Measurements from ENCODE around the gene TMC2. TPM values are rescaled to one million over a fixed set of nuclear protein-coding genes. Genes with fewer than 3 reads are reported as not detected.

The TMC2 gene
- polyA plus RNA-seq, 1 of the 3 experiments (the other 2 are of a cell fraction): not detected

DNA sequence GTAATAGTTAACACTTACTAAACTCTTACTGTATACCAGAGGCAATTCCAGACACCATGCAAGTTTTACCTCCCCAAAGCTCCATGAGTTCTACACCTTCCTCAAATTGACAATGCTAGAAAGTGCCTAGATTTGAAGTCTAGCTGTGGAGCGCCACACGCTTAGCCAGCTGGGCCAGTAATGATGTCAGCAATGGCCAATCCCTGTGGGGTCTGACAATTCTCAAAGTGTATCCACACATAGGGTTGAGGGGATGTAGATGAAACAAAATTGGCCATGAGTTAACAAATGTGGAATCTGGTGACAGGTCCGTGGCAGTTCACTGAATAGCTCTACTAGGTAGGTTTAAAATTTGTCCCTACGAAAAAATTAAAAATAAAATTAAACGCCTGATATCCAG, 28.9 kb upstream of the TMC2 start:
- peak; percentile 33 for DNase-seq
- TF ChIP-seq TEAD4 (IDR thresholded peaks at IDR 0.05; ENCODE audit: borderline replicate concordance, insufficient read depth) (no peak), EZH2phosphoT487 (IDR thresholded peaks at IDR 0.05; ENCODE audit: borderline replicate concordance, low read depth) (no peak), YY1 (IDR thresholded peaks at IDR 0.05; ENCODE audit: low read depth) (no peak)
- TF ChIP-seq, protein P1, sequence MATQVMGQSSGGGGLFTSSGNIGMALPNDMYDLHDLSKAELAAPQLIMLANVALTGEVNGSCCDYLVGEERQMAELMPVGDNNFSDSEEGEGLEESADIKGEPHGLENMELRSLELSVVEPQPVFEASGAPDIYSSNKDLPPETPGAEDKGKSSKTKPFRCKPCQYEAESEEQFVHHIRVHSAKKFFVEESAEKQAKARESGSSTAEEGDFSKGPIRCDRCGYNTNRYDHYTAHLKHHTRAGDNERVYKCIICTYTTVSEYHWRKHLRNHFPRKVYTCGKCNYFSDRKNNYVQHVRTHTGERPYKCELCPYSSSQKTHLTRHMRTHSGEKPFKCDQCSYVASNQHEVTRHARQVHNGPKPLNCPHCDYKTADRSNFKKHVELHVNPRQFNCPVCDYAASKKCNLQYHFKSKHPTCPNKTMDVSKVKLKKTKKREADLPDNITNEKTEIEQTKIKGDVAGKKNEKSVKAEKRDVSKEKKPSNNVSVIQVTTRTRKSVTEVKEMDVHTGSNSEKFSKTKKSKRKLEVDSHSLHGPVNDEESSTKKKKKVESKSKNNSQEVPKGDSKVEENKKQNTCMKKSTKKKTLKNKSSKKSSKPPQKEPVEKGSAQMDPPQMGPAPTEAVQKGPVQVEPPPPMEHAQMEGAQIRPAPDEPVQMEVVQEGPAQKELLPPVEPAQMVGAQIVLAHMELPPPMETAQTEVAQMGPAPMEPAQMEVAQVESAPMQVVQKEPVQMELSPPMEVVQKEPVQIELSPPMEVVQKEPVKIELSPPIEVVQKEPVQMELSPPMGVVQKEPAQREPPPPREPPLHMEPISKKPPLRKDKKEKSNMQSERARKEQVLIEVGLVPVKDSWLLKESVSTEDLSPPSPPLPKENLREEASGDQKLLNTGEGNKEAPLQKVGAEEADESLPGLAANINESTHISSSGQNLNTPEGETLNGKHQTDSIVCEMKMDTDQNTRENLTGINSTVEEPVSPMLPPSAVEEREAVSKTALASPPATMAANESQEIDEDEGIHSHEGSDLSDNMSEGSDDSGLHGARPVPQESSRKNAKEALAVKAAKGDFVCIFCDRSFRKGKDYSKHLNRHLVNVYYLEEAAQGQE (IDR thresholded peaks at IDR 0.05; ENCODE audit: low read depth, low read length): no peak
- H3K27me3 ChIP-seq (ENCODE audit: insufficient read depth): no peaks in the 10 kb centered on the region
- no peaks in the 10 kb centered on the region for H3K9me3 ChIP-seq
- H3K9ac ChIP-seq: no peak overlapping the region
- H2AFZ ChIP-seq (ENCODE audit: low read depth): no peak overlapping the region
- H3F3A ChIP-seq (replicated peaks; ENCODE audit: insufficient read depth): no peaks in the 10 kb centered on the region
- no peaks in the 10 kb centered on the region for H3K9me2 ChIP-seq
- H3K79me2 ChIP-seq (ENCODE audit: insufficient read depth): peaks cover 48% of the 10 kb centered on the region
- ChIA-PET POLR2A (no interaction called here), CTCF (interaction anchor here (0.6 to 3.7 kb wide), 6 partner anchors 15 to 182 kb away, joined by 3 to 55 read pairs (median 4); partner anchors contain the start of gene NOP56)
- no peaks in the 10 kb centered on the region for H3K36me3 ChIP-seq (replicated peaks in 1 of 2; ENCODE audit: control insufficient read depth in 1 of 2, insufficient read depth in 2 of 2, low read length in 1 of 2)
- peaks cover 2 to 12% of the 10 kb centered on the region in 2 experiments; a peak in 2 of 4 replicates for H3K4me1 ChIP-seq (ENCODE audit: control insufficient read depth in 1 of 2, insufficient read depth in 2 of 2, low read depth in 1 of 2, low read length in 1 of 2)
- 67% methylated on average over 5 of the region's 5 CpGs for WGBS (ENCODE audit: low lambda C conversion rate)
- H3K4me3 ChIP-seq (ENCODE audit: low read depth in 2 of 2, low read length in 1 of 2): peak overlapping the region; percentile 76 to 84; a peak in 3 of 4 replicates
- H4K20me1 ChIP-seq (ENCODE audit: insufficient read depth): no peaks in the 10 kb centered on the region
- no peak overlapping the region for H3K27ac ChIP-seq (ENCODE audit: low read depth in 2 of 2, low read length in 1 of 2)
- H3K4me2 ChIP-seq: peak overlapping the region; percentile 96

DNA sequence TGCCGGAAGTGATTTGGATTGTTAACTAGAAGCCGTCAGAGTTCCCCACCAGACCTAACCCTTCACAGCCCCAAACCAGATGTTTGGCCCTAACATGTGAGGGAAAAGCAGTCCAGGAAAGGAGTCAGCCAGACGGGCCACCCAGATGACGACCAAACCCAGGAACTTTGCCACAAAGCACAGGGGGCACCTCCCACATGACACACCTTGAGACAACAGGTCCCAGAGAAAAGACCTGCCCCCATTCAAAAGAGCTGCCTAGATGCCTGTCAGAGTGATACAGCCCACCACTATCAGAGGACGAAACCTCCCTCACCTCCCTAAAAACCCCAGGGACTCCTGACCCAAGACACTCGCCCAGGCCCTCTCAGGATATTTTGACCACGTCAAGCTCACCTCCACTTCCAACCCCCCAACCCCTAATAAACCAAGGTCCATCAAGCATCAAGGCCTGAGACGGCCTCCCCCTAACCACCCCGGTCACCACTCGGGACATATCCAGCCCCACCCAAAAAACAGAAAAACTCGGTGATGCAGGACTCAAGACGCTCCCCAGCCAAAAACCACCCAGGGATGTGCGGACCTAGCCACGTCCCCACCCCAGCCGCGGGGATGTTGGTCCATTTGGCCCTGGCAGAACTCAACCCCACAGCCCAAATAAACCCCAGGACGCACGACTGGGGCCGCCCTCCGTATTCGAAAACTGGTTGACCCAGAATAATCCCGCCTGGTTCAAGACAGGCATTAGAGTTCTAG, 28.3 kb upstream of the TMC2 start:
- DNase-seq: peak; percentile 61
- peaks cover 42% of the 10 kb centered on the region for H3K79me2 ChIP-seq (ENCODE audit: insufficient read depth)
- no peaks in the 10 kb centered on the region for H3K27me3 ChIP-seq (ENCODE audit: insufficient read depth)
- H3K4me1 ChIP-seq (ENCODE audit: control insufficient read depth in 1 of 2, insufficient read depth in 2 of 2, low read depth in 1 of 2, low read length in 1 of 2): peaks cover 2 to 12% of the 10 kb centered on the region in 2 experiments; a peak in 2 of 4 replicates
- no peaks in the 10 kb centered on the region for H4K20me1 ChIP-seq (ENCODE audit: insufficient read depth)
- POLR2A ChIA-PET: interaction anchor here (2.1 to 2.3 kb wide), 2 partner anchors 38 to 144 kb away, joined by 10 to 13 read pairs; partner anchors contain the start of genes NOP56 and SNRPB
- TF ChIP-seq MEF2A (IDR thresholded peaks at IDR 0.05; ENCODE audit: borderline replicate concordance, low read depth) (no peak), MXI1 (IDR thresholded peaks at IDR 0.05; ENCODE audit: low read depth, low read length) (peak; percentile 61; the same call in 1 of the 2 replicates), RAD21 (IDR thresholded peaks at IDR 0.05; ENCODE audit: low read length) (no peak), TCF12 (IDR thresholded peaks at IDR 0.05) (peak; percentile 11; the same call in 1 of the 2 replicates)
- TF ChIP-seq, protein P2, sequence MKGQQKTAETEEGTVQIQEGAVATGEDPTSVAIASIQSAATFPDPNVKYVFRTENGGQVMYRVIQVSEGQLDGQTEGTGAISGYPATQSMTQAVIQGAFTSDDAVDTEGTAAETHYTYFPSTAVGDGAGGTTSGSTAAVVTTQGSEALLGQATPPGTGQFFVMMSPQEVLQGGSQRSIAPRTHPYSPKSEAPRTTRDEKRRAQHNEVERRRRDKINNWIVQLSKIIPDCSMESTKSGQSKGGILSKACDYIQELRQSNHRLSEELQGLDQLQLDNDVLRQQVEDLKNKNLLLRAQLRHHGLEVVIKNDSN (IDR thresholded peaks at IDR 0.05; ENCODE audit: borderline replicate concordance, low read depth): no peak
- no peaks in the 10 kb centered on the region for H3K9me3 ChIP-seq
- no peaks in the 10 kb centered on the region for H3F3A ChIP-seq (replicated peaks; ENCODE audit: insufficient read depth)
- 4% methylated on average over 15 of the region's 22 CpGs for WGBS (ENCODE audit: low lambda C conversion rate)
- CTCF ChIA-PET: interaction anchor here (1.2 to 3.7 kb wide), 5 partner anchors 14 to 144 kb away, joined by 3 to 55 read pairs (median 5); partner anchors contain the start of gene NOP56
- peak overlapping the region; percentile 88 for H3K9ac ChIP-seq
- H3K36me3 ChIP-seq (replicated peaks in 1 of 2; ENCODE audit: control insufficient read depth in 1 of 2, insufficient read depth in 2 of 2, low read length in 1 of 2): no peaks in the 10 kb centered on the region
- peak overlapping the region; percentile 76 to 84 for H3K4me3 ChIP-seq (ENCODE audit: low read depth in 2 of 2, low read length in 1 of 2)
- no peaks in the 10 kb centered on the region for H3K9me2 ChIP-seq
- H3K27ac ChIP-seq (ENCODE audit: low read depth in 2 of 2, low read length in 1 of 2): peak overlapping the region; percentile 56 to 95; a peak in 3 of 4 replicates
- H2AFZ ChIP-seq (ENCODE audit: low read depth): peak overlapping the region; percentile 97; the same call in 1 of the 2 replicates
- peak overlapping the region; percentile 96 for H3K4me2 ChIP-seq
